MM.1S (cell line): ENCODE measurements around the gene HAGHL.

Experiments used
- DNase-seq: peaks from one replicate; pipeline ENCODE4 v3.0.0-alpha.2; 2015
- H2AFZ ChIP-seq: fragments of 300-600 bp; sonication (generic); 2 replicates; pipeline ENCODE4 v1.6.0; 2016; ENCODE audit warnings: antibody characterized with exemption, low read length
- H3F3A ChIP-seq: fragments of 300-600 bp; sonication (generic); 2 replicates; pipeline ENCODE4 v1.6.1; 2016; ENCODE audit warnings: mild to moderate bottlenecking, antibody characterized with exemption, low read length, moderate library complexity, mixed read lengths; ENCODE audit not compliant: insufficient read depth
- H3K27ac ChIP-seq: fragments of 300-600 bp; sonication (generic); 2 replicates; pipeline ENCODE4 v1.5.1; 2016; ENCODE audit warnings: mild to moderate bottlenecking, low read length
- H3K27me3 ChIP-seq: fragments of 300-600 bp; sonication (generic); replicated peaks from 2 replicates; pipeline ENCODE4 v1.6.0; 2016; ENCODE audit warnings: low read length; ENCODE audit not compliant: insufficient read depth
- H3K36me3 ChIP-seq: fragments of 300-600 bp; sonication (generic); replicated peaks from 2 replicates; pipeline ENCODE4 v1.6.1; 2016; ENCODE audit warnings: mild to moderate bottlenecking, low read length, mixed read lengths; ENCODE audit not compliant: insufficient read depth
- H3K4me1 ChIP-seq: fragments of 300-600 bp; sonication (generic); 2 replicates; pipeline ENCODE4 v1.6.1; 2016; ENCODE audit warnings: low read length, mixed read lengths
- H3K4me2 ChIP-seq: fragments of 300-600 bp; sonication (generic); 2 replicates; pipeline ENCODE4 v1.6.0; 2016; ENCODE audit warnings: low read depth, low read length
- H3K4me3 ChIP-seq: fragments of 300-600 bp; sonication (generic); 2 replicates; pipeline ENCODE4 v1.5.1; 2016; ENCODE audit warnings: low read length, mixed read lengths
- H3K79me2 ChIP-seq: fragments of 300-600 bp; sonication (generic); 2 replicates; pipeline ENCODE4 v1.6.1; 2016; ENCODE audit warnings: mixed run types, low read length, mixed read lengths
- H3K9ac ChIP-seq: fragments of 300-600 bp; sonication (generic); 2 replicates; pipeline ENCODE4 v1.6.1; 2016; ENCODE audit warnings: low read length, mixed read lengths
- H3K9me2 ChIP-seq: fragments of 300-600 bp; sonication (generic); replicated peaks from 2 replicates; pipeline ENCODE4 v1.6.1; 2016; ENCODE audit warnings: mild to moderate bottlenecking, low read length, mixed read lengths; ENCODE audit not compliant: insufficient read depth
- H3K9me3 ChIP-seq: fragments of 300-600 bp; sonication (generic); replicated peaks from 2 replicates; pipeline ENCODE4 v1.6.1; 2016; ENCODE audit warnings: mild to moderate bottlenecking, low read length, mixed read lengths; ENCODE audit not compliant: insufficient read depth
- H4K20me1 ChIP-seq: fragments of 300-600 bp; sonication (generic); 2 replicates; pipeline ENCODE4 v1.6.1; 2016; ENCODE audit warnings: mild to moderate bottlenecking, low read length, moderate library complexity, mixed read lengths; ENCODE audit not compliant: insufficient read depth
- EZH2 ChIP-seq: fragments of 300-600 bp; sonication (generic); optimal IDR thresholded peaks from 2 replicates; pipeline ENCODE3; 2017; ENCODE audit warnings: low read depth, mild to moderate bottlenecking, antibody characterized with exemption, low read length, mixed read lengths
- EZH2phosphoT487 ChIP-seq: fragments of 300-600 bp; sonication (generic); IDR thresholded peaks from 2 replicates; pipeline ENCODE4 v1.6.1; 2018; ENCODE audit warnings: antibody characterized with exemption, low read length
- TF ChIP-seq, protein P1 (sequence below): fragments of 300-600 bp; sonication (generic); IDR thresholded peaks from 2 replicates; pipeline ENCODE4 v1.5.1; 2016; ENCODE audit warnings: antibody characterized with exemption, low read length, mixed read lengths

The HAGHL gene

DNA sequence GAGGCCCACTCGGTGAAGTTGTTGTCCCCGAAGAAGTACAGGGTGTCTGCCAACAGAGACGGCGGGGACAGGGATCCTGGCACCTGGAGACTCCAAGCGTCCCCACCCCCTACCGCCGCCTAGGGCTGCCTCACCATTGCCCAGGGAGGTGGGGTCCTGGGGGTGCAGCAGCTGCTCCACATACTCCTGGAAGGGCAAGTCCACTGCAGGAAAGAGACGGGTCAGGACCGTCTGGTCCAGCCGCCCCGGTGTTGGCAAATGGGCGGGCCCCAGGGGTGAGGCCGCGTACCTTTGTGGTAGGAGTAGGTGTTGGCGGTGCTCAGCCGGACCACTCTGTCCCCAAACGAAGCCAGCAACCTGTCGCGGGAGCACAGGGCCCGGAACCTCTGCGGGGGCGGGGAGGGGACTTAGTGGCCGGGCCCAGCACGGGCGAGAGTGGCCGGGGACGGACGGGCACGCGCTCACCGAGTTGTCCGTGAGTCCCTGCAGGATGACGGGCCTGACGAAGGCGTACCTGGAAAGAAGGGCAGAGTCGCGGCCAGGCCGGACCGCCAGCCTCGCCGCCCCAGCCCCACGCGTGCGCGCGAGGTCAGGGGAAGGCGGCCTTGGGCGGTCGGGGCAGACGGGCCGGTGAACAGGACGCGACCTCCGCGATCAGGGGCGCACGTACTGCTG lies 43.4 kb upstream of the HAGHL start:
- DNase-seq, result no peak
- Histone ChIP-seq H3K9me2 (no peaks in the 10 kb centered on the region), H3K27me3 (no peaks in the 10 kb centered on the region), H3K79me2 (peaks cover 34% of the 10 kb centered on the region), H3K9me3 (no peaks in the 10 kb centered on the region), H3F3A (0 out of 2 replicates have a peak, but pooled peaks cover 4% of the 10 kb centered on the region), H4K20me1 (no peaks in the 10 kb centered on the region), H3K4me3 (peak overlapping the region; percentile 61), H3K9ac (peak overlapping the region; percentile 32; the same call in 1 of the 2 replicates), H2AFZ (no peak overlapping the region), H3K4me2 (peak overlapping the region; percentile 70), H3K27ac (no peak overlapping the region), H3K4me1 (peaks cover 8% of the 10 kb centered on the region; the same call in 1 of the 2 replicates), H3K36me3 (no peaks in the 10 kb centered on the region)
- TF ChIP-seq, protein P1, sequence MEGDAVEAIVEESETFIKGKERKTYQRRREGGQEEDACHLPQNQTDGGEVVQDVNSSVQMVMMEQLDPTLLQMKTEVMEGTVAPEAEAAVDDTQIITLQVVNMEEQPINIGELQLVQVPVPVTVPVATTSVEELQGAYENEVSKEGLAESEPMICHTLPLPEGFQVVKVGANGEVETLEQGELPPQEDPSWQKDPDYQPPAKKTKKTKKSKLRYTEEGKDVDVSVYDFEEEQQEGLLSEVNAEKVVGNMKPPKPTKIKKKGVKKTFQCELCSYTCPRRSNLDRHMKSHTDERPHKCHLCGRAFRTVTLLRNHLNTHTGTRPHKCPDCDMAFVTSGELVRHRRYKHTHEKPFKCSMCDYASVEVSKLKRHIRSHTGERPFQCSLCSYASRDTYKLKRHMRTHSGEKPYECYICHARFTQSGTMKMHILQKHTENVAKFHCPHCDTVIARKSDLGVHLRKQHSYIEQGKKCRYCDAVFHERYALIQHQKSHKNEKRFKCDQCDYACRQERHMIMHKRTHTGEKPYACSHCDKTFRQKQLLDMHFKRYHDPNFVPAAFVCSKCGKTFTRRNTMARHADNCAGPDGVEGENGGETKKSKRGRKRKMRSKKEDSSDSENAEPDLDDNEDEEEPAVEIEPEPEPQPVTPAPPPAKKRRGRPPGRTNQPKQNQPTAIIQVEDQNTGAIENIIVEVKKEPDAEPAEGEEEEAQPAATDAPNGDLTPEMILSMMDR, result no peak
- TF ChIP-seq EZH2, result no peak
- TF ChIP-seq EZH2phosphoT487, result no peak

DNA sequence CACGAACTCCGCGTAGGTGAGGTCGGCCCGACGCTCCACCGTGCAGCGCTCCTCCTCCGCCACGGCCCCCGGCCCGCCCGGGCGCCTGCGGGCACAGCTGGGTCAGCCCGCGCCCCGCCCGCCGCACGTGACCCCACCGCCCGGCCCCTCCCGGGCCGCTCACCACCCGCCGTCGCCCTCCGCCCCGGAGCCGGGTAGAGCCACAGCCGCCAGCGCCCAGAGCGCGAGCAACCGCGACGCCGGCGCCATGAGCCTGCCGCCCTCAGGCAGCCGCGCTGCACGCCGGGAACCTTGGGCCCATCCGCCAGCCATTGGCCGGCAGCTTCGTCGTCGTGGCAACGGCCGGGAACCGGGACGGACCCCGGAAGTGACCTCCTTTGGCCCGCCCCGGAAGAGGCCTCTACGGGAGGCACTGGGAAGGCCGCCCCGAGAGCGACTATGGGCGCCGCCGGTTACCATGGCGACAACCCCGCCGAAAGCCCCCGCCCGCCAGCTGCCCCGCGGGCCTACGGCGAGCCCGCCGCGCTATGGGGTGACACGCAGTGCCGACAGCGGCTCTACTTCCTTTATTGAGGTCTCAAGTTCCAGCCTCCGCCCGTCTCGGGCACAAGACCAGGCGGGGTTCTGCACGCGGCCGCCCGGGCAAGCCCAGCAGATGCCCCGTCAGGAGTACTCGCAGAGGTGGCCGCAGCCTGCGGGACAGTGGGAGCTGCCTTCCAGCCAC lies 42.7 kb upstream of the HAGHL start, which contains the start of gene JMJD8:
Gene JMJD8 (minus strand): TSS at position 264 of the 724 bp plus-strand sequence. CDS start 15 bp downstream, at position 249.
- Histone ChIP-seq H3F3A (0 out of 2 replicates have a peak, but pooled peaks cover 4% of the 10 kb centered on the region), H3K9me3 (no peaks in the 10 kb centered on the region), H3K79me2 (peaks cover 40% of the 10 kb centered on the region), H3K9me2 (no peaks in the 10 kb centered on the region), H3K4me2 (peak within 1 kb of the TSS; percentile 70), H3K4me1 (peaks cover 9% of the 10 kb centered on the region), H3K36me3 (no peaks in the 10 kb centered on the region), H3K27ac (peak within 1 kb of the TSS; percentile 29; the same call in 1 of the 2 replicates), H4K20me1 (no peaks in the 10 kb centered on the region), H3K9ac (peak within 1 kb of the TSS; percentile 32; the same call in 1 of the 2 replicates), H3K27me3 (no peaks in the 10 kb centered on the region), H3K4me3 (peak within 1 kb of the TSS; percentile 61), H2AFZ (no peak within 1 kb of the TSS)
- DNase-seq, result peak; percentile 90
- TF ChIP-seq EZH2phosphoT487, result no peak
- TF ChIP-seq, protein P1, result no peak
- TF ChIP-seq EZH2, result no peak

DNA sequence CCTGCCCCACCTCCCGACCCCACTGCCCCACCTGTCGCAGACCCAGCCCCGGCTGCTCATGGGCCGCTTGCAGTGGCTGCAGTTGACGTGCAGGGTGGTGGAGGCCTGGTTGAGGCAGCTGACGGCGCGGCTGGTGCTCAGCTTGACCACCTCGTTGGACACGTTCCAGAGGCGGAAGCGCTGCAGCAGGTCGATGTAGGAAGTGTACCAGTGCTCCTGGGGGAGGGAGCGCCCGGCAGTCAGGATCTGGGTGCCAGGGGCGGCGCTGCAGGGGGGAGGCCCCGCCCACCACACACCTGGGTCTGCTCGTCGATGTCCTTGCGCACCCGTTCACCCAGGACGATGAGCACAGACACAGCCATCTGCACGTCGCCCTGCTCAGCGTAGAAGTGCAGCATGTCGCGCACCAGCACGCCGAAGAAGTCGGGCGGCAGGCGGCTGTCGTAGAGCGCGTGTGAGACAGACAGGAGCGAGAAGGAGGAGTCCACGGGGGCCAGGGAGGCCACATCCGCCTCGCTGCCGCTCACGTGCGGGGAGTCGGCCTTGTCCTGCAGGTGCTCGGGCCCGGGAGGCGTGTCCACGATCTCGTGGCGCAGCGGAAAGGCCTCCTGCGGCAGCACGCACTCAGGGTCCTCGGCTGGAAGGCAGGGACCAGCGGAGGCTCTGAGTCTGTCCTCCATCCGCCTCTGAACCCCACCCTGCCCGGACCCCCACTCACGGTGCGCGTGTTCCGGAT lies 41.8 kb upstream of the HAGHL start:
- Histone ChIP-seq H3K27ac (no peak overlapping the region), H3K9ac (no peak overlapping the region), H3K4me1 (peaks cover 14% of the 10 kb centered on the region), H3K9me3 (no peaks in the 10 kb centered on the region), H3K27me3 (no peaks in the 10 kb centered on the region), H3K4me2 (no peak overlapping the region), H3K4me3 (no peak overlapping the region), H4K20me1 (no peaks in the 10 kb centered on the region), H2AFZ (no peak overlapping the region), H3F3A (0 out of 2 replicates have a peak, but pooled peaks cover 4% of the 10 kb centered on the region), H3K36me3 (no peaks in the 10 kb centered on the region), H3K79me2 (peaks cover 47% of the 10 kb centered on the region), H3K9me2 (no peaks in the 10 kb centered on the region)
- TF ChIP-seq EZH2 (no peak), EZH2phosphoT487 (no peak)
- TF ChIP-seq, protein P1, result no peak
- no peak for DNase-seq
